Psoas muscle (tissue), 8 donors: ENCODE measurements around the gene COL4A6. TPM values are rescaled to one million over a fixed set of nuclear protein-coding genes. Genes with fewer than 3 reads are reported as not detected.

Experiments
- ATAC-seq, 4 donors: fragments of 200-7000 bp; cut with Tn5 transposase; one replicate each; pipeline ENCODE4 v1.9.1; 2020; ENCODE audit warnings: moderate library complexity in 3 of 4, mild to moderate bottlenecking in 2 of 4
- DNase-seq, 2 donors: peaks; one replicate each; pipeline ENCODE4 v3.0.0-alpha.2; 2020
- H3K27ac ChIP-seq: fragments of 200-600 bp; one replicate; pipeline ENCODE4 v1.8.0; 2022
- H3K27me3 ChIP-seq, 3 donors: fragments of 200-600 bp in 1 of 3; one replicate each; pipeline versions ENCODE4 v1.6.1 to v1.8.0; 2013 to 2022; ENCODE audit warnings: low read length in 2 of 3, mild to moderate bottlenecking in 2 of 3, moderate library complexity in 1 of 3; ENCODE audit not compliant: insufficient read depth in 3 of 3
- H3K36me3 ChIP-seq, 2 donors: fragments of 200-600 bp in 1 of 2; one replicate each; pipeline versions ENCODE4 v1.6.1 to v1.8.0; 2013 to 2022; ENCODE audit warnings: low read depth in 1 of 2, mild to moderate bottlenecking in 1 of 2, moderate library complexity in 1 of 2; ENCODE audit not compliant: insufficient read depth in 1 of 2
- H3K4me1 ChIP-seq: fragments of 200-600 bp; one replicate; pipeline ENCODE4 v1.8.0; 2022
- H3K4me3 ChIP-seq: fragments of 200-600 bp; one replicate; pipeline ENCODE4 v1.8.0; 2022; ENCODE audit warnings: mild to moderate bottlenecking
- H3K9me3 ChIP-seq: fragments of 200-600 bp; one replicate; pipeline ENCODE4 v1.8.0; 2022
- CTCF ChIP-seq: fragments of 200-600 bp; IDR thresholded peaks from one replicate; pipeline ENCODE4 v1.8.0; 2022; ENCODE audit warnings: antibody characterized with exemption
- WGBS, 3 donors: extraction: QIAGEN DNeasy Blood & Tissue Kit; methylation state at CpG; one replicate each; pipeline versions ENCODE4 v1.1.6 to v1.1.7; 2013; 5-methylcytosine and 5-hydroxymethylcytosine counted together
- intact Hi-C, 2 donors: fragments of 100-400 bp; cut with DNase I; formaldehyde crosslinking; loops; one replicate each; pipeline versions ENCODE4 v1.11.0 to v1.14.2; 2022
- polyA plus RNA-seq, 3 donors: library from polyadenylated mRNA; stranded (reverse); fragments of 200-250 nt; gene quantifications; one replicate each; pipeline ENCODE4 v1.2.3, GENCODE V29; 2013
- total RNA-seq, 4 donors: library from RNA; stranded (reverse); fragmentation: NEBNext Ultra II Directional in 2 of 4; extraction: Animal tissue kit (Norgen Biotek cat#: 25700) in 2 of 4; gene quantifications; one replicate each; pipeline versions ENCODE4 v1.2.1 to v1.2.4, GENCODE V29; 2021 to 2023
- donor health status: healthy with polysubstance abuse.
- donor health status: DM: no; HTN: no; CAD: no; lungs with moderate emphysema.
- donor health status: Bipolar disorder and iron deficiency.
- donor health status: healthy.
- donor health status: DM: yes; HTN: yes; CAD: no.
- donor health status: DM: no; HTN: no; CAD: no.
- donor health status: DM: no; HTN: no; CAD: no.
- donor health status: DM: yes; HTN: yes; CAD: no.

The COL4A6 gene
- total and polyA plus RNA-seq, 7 donors: 0.17 to 3.6 (median 0.68) TPM

- no peak for DNase-seq
These were observed 276.0 kb downstream of the COL4A6 start for GRCh38 chrX:108162265-108162664.

GRCh38 chrX:108160309-108160708 is 277.9 kb downstream of the COL4A6 start:
- 64 to 90% (median 72%) methylated on average over 5 of the region's 5 CpGs for WGBS, 3 donors
- no peak overlapping the region for H3K4me3 ChIP-seq
- intact Hi-C loops: no loop called here
- TF ChIP-seq CTCF: no peak
- ATAC-seq (no peak), DNase-seq (no peak)
- H3K36me3 ChIP-seq: peaks cover 0 to 6% of the 10 kb centered on the region in 2 donors
- H3K4me1 ChIP-seq: no peaks in the 10 kb centered on the region
- H3K27ac ChIP-seq: no peak overlapping the region
- peaks cover 0 to 9% (median 0%) of the 10 kb centered on the region in 3 donors for H3K27me3 ChIP-seq
- H3K9me3 ChIP-seq: no peaks in the 10 kb centered on the region

More at GRCh38 chrX:108162265-108162664, 276.0 kb downstream of the COL4A6 start:
- Histone ChIP-seq H3K9me3 (no peaks in the 10 kb centered on the region), H3K27ac (no peak overlapping the region), H3K4me1 (no peaks in the 10 kb centered on the region), H3K4me3 (no peak overlapping the region), H3K36me3 (no peaks in the 10 kb centered on the region), H3K27me3 (peaks cover 0 to 14% (median 0%) of the 10 kb centered on the region in 3 donors)
- 79 to 91% (median 87%) methylated on average over 4 of the region's 4 CpGs for WGBS, 3 donors
- no peak for TF ChIP-seq CTCF
- intact Hi-C loops: no loop called here
- no peak for ATAC-seq

GRCh38 chrX:108159028-108159670 is 279.1 kb downstream of the COL4A6 start:
- H3K4me1 ChIP-seq: no peaks in the 10 kb centered on the region
- WGBS, 3 donors: 83 to 96% (median 88%) methylated on average over 11 of the region's 11 CpGs
- no peak overlapping the region for H3K27ac ChIP-seq
- DNase-seq: no peak
- peaks cover 0 to 13% of the 10 kb centered on the region in 2 donors for H3K36me3 ChIP-seq
- TF ChIP-seq CTCF: no peak
- ATAC-seq: no peak
- intact Hi-C loops: no loop called here
- H3K4me3 ChIP-seq: no peak overlapping the region
- peaks cover 0 to 14% (median 0%) of the 10 kb centered on the region in 3 donors for H3K27me3 ChIP-seq
- no peaks in the 10 kb centered on the region for H3K9me3 ChIP-seq

GRCh38 chrX:108157628-108158027 is 280.6 kb downstream of the COL4A6 start:
- Histone ChIP-seq H3K27me3 (peaks cover 0 to 4% (median 0%) of the 10 kb centered on the region in 3 donors), H3K36me3 (peaks cover 0 to 26% of the 10 kb centered on the region in 2 donors), H3K4me3 (no peak overlapping the region), H3K27ac (no peak overlapping the region), H3K4me1 (no peaks in the 10 kb centered on the region), H3K9me3 (no peaks in the 10 kb centered on the region)
- intact Hi-C loops: no loop called here
- ATAC-seq (no peak), DNase-seq (no peak)
- no peak for TF ChIP-seq CTCF
- WGBS, 3 donors: 70 to 82% (median 75%) methylated on average over 3 of the region's 3 CpGs
